HepG2 (cell line): ENCODE data around the gene HPCAL1. TPM values are rescaled to one million over a fixed set of nuclear protein-coding genes. Genes with fewer than 3 reads are reported as not detected.

Source experiments
- ARNT ChIP-seq: fragments of 450-650 bp; IDR thresholded peaks from 2 replicates; pipeline ENCODE4 v1.6.1; 2017
- ETS1 ChIP-seq: sonication (generic); formaldehyde crosslinking; IDR thresholded peaks from 2 replicates; pipeline ENCODE4 v1.4.0; 2020; ENCODE audit warnings: missing genetic modification reagents
- PBX3 ChIP-seq: sonication (generic); formaldehyde crosslinking; IDR thresholded peaks from 2 replicates; pipeline ENCODE4 v1.8.1; 2023; ENCODE audit warnings: missing genetic modification reagents, inconsistent platforms, borderline replicate concordance
- POLR2AphosphoS5 ChIP-seq: IDR thresholded peaks from 2 replicates; pipeline ENCODE4 v1.6.1; 2012; ENCODE audit warnings: low read depth, low read length
- WIZ ChIP-seq: sonication (generic); formaldehyde crosslinking; IDR thresholded peaks from 2 replicates; pipeline ENCODE4 v1.5.1; 2020; ENCODE audit warnings: mild to moderate bottlenecking, missing genetic modification reagents
- ZFP62 ChIP-seq: sonication (generic); formaldehyde crosslinking; IDR thresholded peaks from 2 replicates; pipeline ENCODE4 v1.4.0; 2020; ENCODE audit warnings: missing genetic modification reagents
- ZNF101 ChIP-seq: sonication (generic); formaldehyde crosslinking; IDR thresholded peaks from 2 replicates; pipeline ENCODE4 v1.4.0; 2020; ENCODE audit warnings: mild to moderate bottlenecking, low read depth, missing genetic modification reagents, borderline replicate concordance
- ZNF180 ChIP-seq: sonication (generic); formaldehyde crosslinking; IDR thresholded peaks from 2 replicates; pipeline ENCODE4 v1.4.0; 2020; ENCODE audit warnings: low read depth, missing genetic modification reagents, borderline replicate concordance
- ZNF280B ChIP-seq: sonication (generic); formaldehyde crosslinking; IDR thresholded peaks from 2 replicates; pipeline ENCODE4 v1.5.0; 2020; ENCODE audit warnings: missing genetic modification reagents, mild to moderate bottlenecking, borderline replicate concordance
- ZNF446 ChIP-seq: sonication (generic); formaldehyde crosslinking; IDR thresholded peaks from 2 replicates; pipeline ENCODE4 v1.5.0; 2020; ENCODE audit warnings: mild to moderate bottlenecking, missing genetic modification reagents
- ZNF451 ChIP-seq: sonication (generic); formaldehyde crosslinking; IDR thresholded peaks from 2 replicates; pipeline ENCODE4 v1.5.0; 2020; ENCODE audit warnings: mild to moderate bottlenecking, missing genetic modification reagents
- ZNF503 ChIP-seq: sonication (generic); formaldehyde crosslinking; IDR thresholded peaks from 2 replicates; pipeline ENCODE4 v1.4.0; 2020; ENCODE audit warnings: missing genetic modification reagents
- ZNF556 ChIP-seq: sonication (generic); formaldehyde crosslinking; IDR thresholded peaks from 2 replicates; pipeline ENCODE4 v1.4.0; 2020; ENCODE audit warnings: mild to moderate bottlenecking, missing genetic modification reagents, borderline replicate concordance
- ZNF574 ChIP-seq: sonication (generic); formaldehyde crosslinking; IDR thresholded peaks from 2 replicates; pipeline ENCODE4 v1.4.0; 2020; ENCODE audit warnings: missing genetic modification reagents
- ZNF619 ChIP-seq: sonication (generic); formaldehyde crosslinking; IDR thresholded peaks from 2 replicates; pipeline ENCODE4 v1.4.0; 2020; ENCODE audit warnings: mild to moderate bottlenecking, missing genetic modification reagents
- polyA plus RNA-seq, 8 experiments: library from polyadenylated mRNA; depleted of rRNA in 3 of 8; stranded (reverse) in 7 of 8; unstranded in 1 of 8; fragments of >200 nt; fragmentation: Illumina TruSeq in 4 of 8; extraction: Trizol in 4 of 8; gene quantifications; 2 replicates each; pipeline versions ENCODE4 v1.2.1 to v1.2.3, GENCODE V29; 2011 to 2016; ENCODE audit warnings: low read depth in 4 of 8, missing spikeins in 1 of 8, mixed read lengths in 1 of 8; ENCODE audit not compliant: insufficient read depth in 1 of 8
- total RNA-seq, 5 experiments: library from RNA; depleted of rRNA; stranded (reverse); fragments of >200 nt; fragmentation: Illumina TruSeq; extraction: Trizol; gene quantifications; 2 replicates each; pipeline ENCODE4 v1.2.3, GENCODE V29; 2016; ENCODE audit warnings: low read depth in 1 of 5
- TF ChIP-seq, protein P1 (sequence below): sonication (generic); formaldehyde crosslinking; IDR thresholded peaks from 2 replicates; pipeline ENCODE4 v1.5.1; 2020; ENCODE audit warnings: missing genetic modification reagents, mild to moderate bottlenecking, borderline replicate concordance
- TF ChIP-seq, protein P2 (sequence below): sonication (generic); formaldehyde crosslinking; IDR thresholded peaks from 2 replicates; pipeline ENCODE4 v1.8.0; 2022; ENCODE audit warnings: mild to moderate bottlenecking, missing genetic modification reagents, moderate library complexity

The HPCAL1 gene
- total and polyA plus RNA-seq, 2 of the 13 experiments (the other 11 are each of a cell fraction or from before 2014, with no cell fraction given), result 29.5 to 29.9 TPM

DNA sequence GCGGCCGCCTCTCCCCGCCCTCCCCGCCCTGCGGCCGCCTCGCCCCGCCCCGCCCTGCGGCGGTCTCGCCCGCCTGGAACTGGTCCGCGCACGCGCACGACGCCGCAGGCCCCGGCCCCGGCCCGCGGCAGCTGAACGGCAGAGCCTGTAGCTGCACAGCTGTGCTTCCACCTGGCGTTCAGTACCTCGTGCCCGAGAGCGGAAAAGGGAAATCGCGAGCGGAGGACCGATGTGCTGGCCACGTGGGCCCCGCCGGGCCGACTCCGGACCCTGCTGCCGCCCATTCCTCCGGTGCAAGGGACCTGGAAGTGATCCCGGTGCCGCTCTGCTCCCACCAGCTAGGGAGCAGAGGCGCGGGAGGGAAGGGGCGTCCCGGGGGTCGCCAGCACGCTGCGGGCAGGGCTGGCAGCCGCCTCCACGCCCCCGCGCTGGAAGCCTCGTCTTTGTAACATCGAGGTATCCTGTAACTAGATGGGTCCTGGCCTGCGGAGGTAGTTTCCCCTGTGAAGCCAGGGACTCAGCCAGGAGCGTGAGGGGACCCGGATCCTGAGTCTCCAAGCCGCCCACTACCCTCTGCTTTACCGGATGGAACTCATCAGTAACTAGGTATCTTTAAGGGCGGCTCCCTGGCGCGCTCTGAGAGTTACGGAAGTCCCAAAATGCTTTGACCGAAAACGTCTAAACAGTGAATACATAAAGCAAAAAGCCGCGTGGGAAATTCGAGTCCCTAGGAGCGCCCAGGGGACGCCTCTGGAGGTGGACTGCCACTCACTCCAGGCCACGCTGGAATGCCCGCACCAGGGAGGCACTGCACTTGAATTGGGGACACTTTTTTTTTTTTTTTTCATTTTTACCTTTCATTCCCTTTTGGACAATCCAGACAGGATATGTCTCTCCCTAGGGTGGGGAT is 146.1 kb downstream of the HPCAL1 start (continued):
- TF ChIP-seq, protein P1, sequence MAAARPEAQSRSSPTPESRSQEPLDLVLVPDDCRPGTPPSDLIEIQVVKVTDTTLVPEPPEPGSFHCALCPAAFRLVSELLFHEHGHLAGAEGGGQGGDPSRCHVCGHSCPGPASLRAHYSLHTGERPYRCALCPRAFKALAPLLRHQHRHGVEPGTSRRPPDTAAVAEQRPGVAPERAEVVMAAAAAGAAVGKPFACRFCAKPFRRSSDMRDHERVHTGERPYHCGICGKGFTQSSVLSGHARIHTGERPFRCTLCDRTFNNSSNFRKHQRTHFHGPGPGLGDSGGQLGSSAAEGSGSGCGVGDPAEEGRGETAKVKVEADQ (CRISPR knock-in tag), result peak; percentile 98
- TF ChIP-seq ZNF446 (CRISPR knock-in tag), result peak; percentile 99
- 0 out of 2 replicates have a peak, but pooled peaks have one; percentile 65 for TF ChIP-seq ZNF180 (CRISPR knock-in tag)
- TF ChIP-seq WIZ (CRISPR knock-in tag), result peak; percentile 96
- peak; percentile 99 for TF ChIP-seq ZNF619 (CRISPR knock-in tag)
- TF ChIP-seq POLR2AphosphoS5, result peak; percentile 86
- TF ChIP-seq PBX3 (CRISPR knock-in tag), result peak; percentile 92; the same call in 1 of the 2 replicates
- peak; percentile 94 for TF ChIP-seq ZNF503
- TF ChIP-seq ARNT, result no peak
- peak; percentile 100 for TF ChIP-seq ZNF280B
- peak; percentile 99 for TF ChIP-seq ETS1 (CRISPR knock-in tag)
- TF ChIP-seq ZNF451 (CRISPR knock-in tag), result peak; percentile 99
- peak; percentile 76; the same call in 1 of the 2 replicates for TF ChIP-seq ZNF556 (CRISPR knock-in tag)
- TF ChIP-seq, protein P2, sequence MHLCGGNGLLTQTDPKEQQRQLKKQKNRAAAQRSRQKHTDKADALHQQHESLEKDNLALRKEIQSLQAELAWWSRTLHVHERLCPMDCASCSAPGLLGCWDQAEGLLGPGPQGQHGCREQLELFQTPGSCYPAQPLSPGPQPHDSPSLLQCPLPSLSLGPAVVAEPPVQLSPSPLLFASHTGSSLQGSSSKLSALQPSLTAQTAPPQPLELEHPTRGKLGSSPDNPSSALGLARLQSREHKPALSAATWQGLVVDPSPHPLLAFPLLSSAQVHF (CRISPR knock-in tag), result peak; percentile 99
- peak; percentile 90; the same call in 1 of the 2 replicates for TF ChIP-seq ZNF101 (CRISPR knock-in tag)
- TF ChIP-seq ZNF574 (CRISPR knock-in tag), result peak; percentile 94
- no peak for TF ChIP-seq ZFP62 (CRISPR knock-in tag)
